Activated T-cell treated with anti-CD3 and anti-CD28 coated beads, Interleukin-2, amount 50 U/mL, for 4 hours (primary cell): ENCODE data around the gene GBGT1. TPM values are rescaled to one million over a fixed set of nuclear protein-coding genes. Genes with fewer than 3 reads are reported as not detected.

Experiments
- ATAC-seq, 2 donors: fragments of 200-7000 bp; cut with Tn5 transposase; one replicate each; pipeline ENCODE4 v1.10.0; 2021
- DNase-seq: peaks from one replicate; pipeline ENCODE4 v3.0.0-alpha.2; 2020
- H3K27me3 Mint-ChIP-seq: one replicate; pipeline ENCODE4 v1.8.0; 2021; ENCODE audit warnings: low read depth, mixed read lengths
- H3K36me3 Mint-ChIP-seq: one replicate; pipeline ENCODE4 v1.8.0; 2022; ENCODE audit warnings: mixed read lengths; ENCODE audit not compliant: insufficient read depth
- H3K4me1 Mint-ChIP-seq: one replicate; pipeline ENCODE4 v1.8.0; 2021; ENCODE audit warnings: low read depth, mixed read lengths
- H3K4me3 Mint-ChIP-seq: one replicate; pipeline ENCODE4 v1.8.0; 2021; ENCODE audit warnings: mild to moderate bottlenecking, moderate library complexity, mixed read lengths
- H3K9me3 Mint-ChIP-seq: one replicate; pipeline ENCODE4 v1.8.0; 2021; ENCODE audit warnings: mixed read lengths
- total RNA-seq, 3 donors: library from RNA; stranded (reverse); gene quantifications; one replicate each; pipeline ENCODE4 v1.2.1, GENCODE V29; 2021

The GBGT1 gene
- total RNA-seq, 3 donors from 2014 or later, result 3.0 to 3.3 (median 3.2) TPM

DNA sequence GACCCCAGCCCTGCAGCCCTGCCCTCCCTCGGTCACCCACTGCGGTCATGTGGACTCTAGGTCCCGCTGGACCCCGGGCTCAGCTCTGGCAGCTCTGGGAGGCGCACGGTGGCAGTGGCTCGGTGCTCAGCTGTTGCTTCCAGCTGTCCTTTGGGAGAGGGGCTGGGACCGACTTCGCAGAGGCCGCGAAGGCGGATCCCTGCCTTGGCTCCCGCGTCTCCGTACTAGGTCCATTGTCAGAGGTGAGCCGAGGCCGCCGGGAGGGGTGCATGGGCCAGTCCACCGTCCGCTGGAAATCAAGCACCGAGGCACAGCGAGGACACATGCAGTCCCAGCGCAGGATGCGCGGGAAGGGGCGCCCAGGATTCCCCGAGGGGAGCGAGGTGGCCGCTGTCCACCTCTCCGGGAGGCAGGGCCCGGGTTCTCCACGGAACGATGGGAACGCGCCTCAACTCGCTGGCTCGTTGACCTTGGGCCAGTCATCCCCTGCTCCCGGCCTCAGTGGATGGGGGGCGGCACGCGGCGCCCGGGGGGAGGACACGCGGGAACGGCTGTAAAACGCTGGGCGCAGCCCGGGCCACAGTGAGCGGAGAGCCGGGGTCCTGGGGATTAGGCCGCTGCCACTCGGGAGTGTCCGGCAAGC, 732 bp downstream of the GBGT1 start:
- ATAC-seq (no peak), DNase-seq (no peak)
- Mint-ChIP-seq H3K27me3 (peaks cover 2% of the 10 kb centered on the region), H3K4me3 (no peak overlapping the region), H3K36me3 (peaks cover 2% of the 10 kb centered on the region), H3K4me1 (peaks cover 5% of the 10 kb centered on the region), H3K9me3 (no peaks in the 10 kb centered on the region)

- H3K4me3 Mint-ChIP-seq, result peak overlapping the region; percentile 14
Measured at GRCh38 chr9:133161547-133161950, 2.2 kb downstream of the GBGT1 start.

GRCh38 chr9:133160742-133161546, 2.8 kb downstream of the GBGT1 start:
- H3K9me3 Mint-ChIP-seq, result no peaks in the 10 kb centered on the region
- no peak for DNase-seq
- peaks cover 2% of the 10 kb centered on the region for H3K36me3 Mint-ChIP-seq
- no peak overlapping the region for H3K4me3 Mint-ChIP-seq
- peak in 1 of 2 donors; percentile 53 for ATAC-seq
- peaks cover 5% of the 10 kb centered on the region for H3K4me1 Mint-ChIP-seq
- H3K27me3 Mint-ChIP-seq, result peaks cover 2% of the 10 kb centered on the region

More at GRCh38 chr9:133161547-133161950, 2.2 kb downstream of the GBGT1 start:
- ATAC-seq, result no peak
- Mint-ChIP-seq H3K27me3 (peaks cover 2% of the 10 kb centered on the region), H3K4me1 (peaks cover 5% of the 10 kb centered on the region), H3K36me3 (peaks cover 2% of the 10 kb centered on the region), H3K9me3 (no peaks in the 10 kb centered on the region)
- no peak for DNase-seq

DNA sequence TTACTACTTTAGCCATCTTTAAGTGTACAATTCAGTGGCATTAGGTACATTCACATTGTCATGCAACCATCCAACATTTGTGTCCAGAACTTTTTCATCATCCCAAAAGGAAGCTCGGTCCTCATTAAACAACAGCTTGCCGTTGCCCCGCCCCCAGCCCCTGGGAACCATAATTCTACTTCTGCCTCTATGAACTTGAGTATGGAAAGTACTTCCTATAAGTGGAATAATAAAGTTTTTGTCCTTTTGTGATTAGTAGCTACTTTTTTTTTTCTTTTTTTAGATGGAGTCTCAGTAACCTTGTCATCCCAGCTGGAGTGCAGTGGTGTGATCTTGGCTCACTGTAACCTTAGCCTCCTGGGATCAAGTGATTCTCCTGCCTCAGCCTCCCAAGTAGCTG, 5.0 kb downstream of the GBGT1 start:
- no peak for ATAC-seq
- Mint-ChIP-seq H3K27me3 (peaks cover 2% of the 10 kb centered on the region), H3K4me1 (peaks cover 5% of the 10 kb centered on the region), H3K4me3 (no peak overlapping the region), H3K9me3 (no peaks in the 10 kb centered on the region), H3K36me3 (peaks cover 2% of the 10 kb centered on the region)
- no peak for DNase-seq

GRCh38 chr9:133155156-133155555, 8.6 kb downstream of the GBGT1 start:
- H3K4me3 Mint-ChIP-seq, result no peak overlapping the region
- H3K27me3 Mint-ChIP-seq, result no peaks in the 10 kb centered on the region
- no peaks in the 10 kb centered on the region for H3K4me1 Mint-ChIP-seq
- H3K36me3 Mint-ChIP-seq, result peaks cover 2% of the 10 kb centered on the region
- H3K9me3 Mint-ChIP-seq, result no peaks in the 10 kb centered on the region
- ATAC-seq (no peak), DNase-seq (no peak)

- Mint-ChIP-seq H3K4me3 (no peak overlapping the region), H3K4me1 (peaks cover 3% of the 10 kb centered on the region), H3K36me3 (no peaks in the 10 kb centered on the region), H3K9me3 (no peaks in the 10 kb centered on the region), H3K27me3 (no peaks in the 10 kb centered on the region)
- ATAC-seq (no peak), DNase-seq (no peak)
Measured at GRCh38 chr9:133154097-133154989, 9.4 kb downstream of the GBGT1 start.

- ATAC-seq, result no peak
- Mint-ChIP-seq H3K4me1 (peaks cover 3% of the 10 kb centered on the region), H3K9me3 (no peaks in the 10 kb centered on the region), H3K36me3 (no peaks in the 10 kb centered on the region), H3K4me3 (no peak overlapping the region), H3K27me3 (no peaks in the 10 kb centered on the region)
- DNase-seq, result no peak
Measured at GRCh38 chr9:133153227-133154096, 10.3 kb downstream of the GBGT1 start.

- H3K27me3 Mint-ChIP-seq, result no peaks in the 10 kb centered on the region
- peaks cover 15% of the 10 kb centered on the region for H3K4me1 Mint-ChIP-seq
- DNase-seq, result no peak
- ATAC-seq, result no peak
- no peaks in the 10 kb centered on the region for H3K9me3 Mint-ChIP-seq
- H3K36me3 Mint-ChIP-seq, result no peaks in the 10 kb centered on the region
- H3K4me3 Mint-ChIP-seq, result peak overlapping the region; percentile 50
Measured at GRCh38 chr9:133151601-133152525, 11.9 kb downstream of the GBGT1 start.

DNA sequence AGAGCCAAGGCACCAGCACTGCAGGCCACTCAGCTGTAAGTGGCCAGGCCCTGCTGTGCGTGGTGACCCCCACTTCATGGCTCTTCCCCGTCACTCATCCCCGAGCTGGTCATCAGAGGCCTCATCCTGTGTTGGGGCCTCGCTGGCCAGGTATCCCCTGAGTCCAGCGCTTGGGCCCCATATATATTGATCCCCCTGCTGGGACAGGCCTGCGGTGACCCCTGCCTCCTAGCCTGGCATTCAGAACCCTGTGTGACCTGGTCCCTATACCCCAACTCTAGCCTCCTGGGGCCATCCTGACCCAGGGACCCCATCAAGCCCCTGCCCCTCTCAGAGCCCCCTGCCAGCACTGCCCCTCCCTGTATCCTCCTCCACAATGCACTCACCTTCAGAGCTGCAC, 12.7 kb downstream of the GBGT1 start:
- no peak for DNase-seq
- H3K36me3 Mint-ChIP-seq, result no peaks in the 10 kb centered on the region
- H3K9me3 Mint-ChIP-seq, result no peaks in the 10 kb centered on the region
- ATAC-seq, result no peak
- H3K27me3 Mint-ChIP-seq, result no peaks in the 10 kb centered on the region
- peaks cover 22% of the 10 kb centered on the region for H3K4me1 Mint-ChIP-seq
- peak overlapping the region; percentile 50 for H3K4me3 Mint-ChIP-seq

DNA sequence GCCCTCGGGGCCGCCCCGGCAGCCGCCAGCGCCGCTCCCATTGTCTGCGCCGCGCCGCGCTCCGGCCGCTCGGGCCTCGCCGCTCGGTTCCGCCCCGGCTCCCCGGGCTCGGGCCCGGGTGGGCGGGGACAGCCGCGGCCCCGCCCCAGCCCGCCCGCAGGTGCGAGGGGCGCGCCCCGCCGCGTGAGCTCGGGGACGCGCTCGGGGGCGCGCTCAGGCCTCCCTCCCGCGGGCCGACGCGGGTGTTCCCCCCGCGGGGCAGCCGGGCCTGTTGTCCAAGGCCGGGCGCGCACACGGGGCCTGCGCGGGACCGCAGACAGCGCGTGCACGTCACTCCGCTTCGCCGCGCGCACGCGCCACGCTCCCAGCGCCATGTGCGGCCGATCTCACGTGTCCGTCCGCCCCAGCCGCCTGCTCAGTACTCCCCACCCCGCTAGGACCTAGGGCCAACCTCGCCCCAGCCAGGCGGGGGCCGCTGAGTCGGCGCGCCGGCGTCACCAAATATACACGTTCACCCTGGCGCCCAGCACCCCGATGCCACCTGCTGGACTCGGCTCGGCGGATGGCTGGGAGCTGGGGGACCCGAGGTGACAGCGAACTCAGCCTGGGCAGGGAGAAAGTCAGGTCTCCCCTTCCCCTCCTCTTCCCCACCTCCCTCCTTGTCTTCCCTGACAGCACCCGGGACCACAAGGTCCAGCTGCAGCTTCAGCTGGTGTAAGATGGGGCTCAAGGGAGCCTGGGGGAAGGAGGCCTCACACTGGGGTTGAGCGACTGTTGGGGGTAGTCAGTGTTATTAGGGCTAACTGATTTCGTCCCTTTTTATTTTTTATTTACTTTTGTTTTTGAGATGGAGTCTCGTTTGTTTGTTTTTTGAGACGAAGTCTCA, 14.3 kb downstream of the GBGT1 start:
- Mint-ChIP-seq H3K36me3 (no peaks in the 10 kb centered on the region), H3K9me3 (no peaks in the 10 kb centered on the region), H3K4me1 (peaks cover 37% of the 10 kb centered on the region), H3K4me3 (peak overlapping the region; percentile 76), H3K27me3 (no peaks in the 10 kb centered on the region)
- peak; percentile 72 for DNase-seq
- ATAC-seq, result peak; percentile 70 to 72

DNA sequence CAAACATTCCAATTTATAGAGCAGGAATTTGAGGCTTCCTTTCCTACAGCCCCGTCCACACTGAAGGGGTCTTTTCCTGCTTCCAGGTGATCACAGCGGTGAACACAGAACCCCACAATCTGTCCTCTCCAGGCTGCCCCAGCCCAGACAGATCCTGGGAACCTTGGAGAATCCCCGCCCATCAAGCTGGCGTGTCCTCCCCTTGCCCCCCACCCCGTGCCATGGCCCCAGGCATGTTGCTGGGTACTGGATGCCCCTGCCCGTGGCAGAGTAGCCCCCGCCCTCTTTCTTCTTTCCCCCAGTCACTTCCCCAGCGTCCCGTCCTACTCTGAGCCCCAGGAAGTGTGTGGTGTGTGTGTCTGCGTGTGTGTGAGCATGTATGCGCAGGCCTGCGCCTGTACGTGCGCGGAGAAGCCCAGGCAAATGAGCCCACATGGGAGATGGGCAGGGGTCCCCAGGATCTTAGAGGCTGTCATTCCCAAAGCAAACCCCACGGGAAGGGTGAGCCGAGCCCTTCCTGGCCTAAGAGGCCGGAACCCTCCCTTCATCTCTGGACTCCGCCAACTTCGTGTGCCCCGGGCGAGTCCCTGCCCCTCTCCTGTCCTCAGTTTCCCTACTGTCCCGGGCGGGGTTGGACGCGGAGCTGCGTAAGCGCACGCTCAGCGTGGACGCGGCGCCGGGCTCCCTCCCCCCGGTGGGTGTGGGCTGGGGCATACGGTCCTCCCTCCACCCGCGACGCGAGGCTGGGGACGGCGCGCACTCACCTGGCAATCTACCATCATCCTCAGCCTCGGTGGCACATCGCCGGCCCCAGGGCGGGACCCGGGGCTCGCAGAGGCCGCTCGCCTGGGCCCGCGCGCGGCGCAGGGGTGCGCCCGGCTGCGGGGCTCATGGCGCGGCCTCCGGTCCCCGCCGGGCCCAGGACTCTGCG, 15.2 kb downstream of the GBGT1 start:
- no peaks in the 10 kb centered on the region for H3K27me3 Mint-ChIP-seq
- H3K36me3 Mint-ChIP-seq, result no peaks in the 10 kb centered on the region
- peaks cover 44% of the 10 kb centered on the region for H3K4me1 Mint-ChIP-seq
- H3K4me3 Mint-ChIP-seq, result peak overlapping the region; percentile 90
- no peaks in the 10 kb centered on the region for H3K9me3 Mint-ChIP-seq
- ATAC-seq (peak; percentile 29 to 31), DNase-seq (peak; percentile 52)
